Measurements from ENCODE around the gene TRIM29.
"Not testable (repeated sequence)": the region's sequence is repeated elsewhere in the genome, so short reads cannot be mapped to it uniquely, and the experiment has no call there.

TRIM29 gene

GRCh38 chr11:120146413-120147093 is 8.6 kb upstream of the TRIM29 start:
- no peaks in the 10 kb centered on the region for H3K9me3 ChIP-seq (ENCODE audit: insufficient read depth, low read depth, low read length)
- H3K4me1 ChIP-seq (ENCODE audit: insufficient read depth, low read length), result no peaks in the 10 kb centered on the region
- no peaks in the 10 kb centered on the region for H3K36me3 ChIP-seq (ENCODE audit: insufficient read depth, low read depth, low read length)
- no peak overlapping the region for H3K4me3 ChIP-seq (ENCODE audit: low read length)
- peaks cover 16% of the 10 kb centered on the region for H3K27me3 ChIP-seq (ENCODE audit: insufficient read depth, low read length)
- no peak overlapping the region for H3K9ac ChIP-seq (ENCODE audit: low read depth, low read length)
- no peak overlapping the region for H3K27ac ChIP-seq (ENCODE audit: low read length)

- Histone ChIP-seq H3K36me3 (ENCODE audit: insufficient read depth, low read depth, low read length) (no peaks in the 10 kb centered on the region), H3K27ac (ENCODE audit: low read length) (no peak overlapping the region), H3K27me3 (ENCODE audit: insufficient read depth, low read length) (peaks cover 26% of the 10 kb centered on the region), H3K4me3 (ENCODE audit: low read length) (no peak overlapping the region), H3K9ac (ENCODE audit: low read depth, low read length) (no peak overlapping the region), H3K9me3 (ENCODE audit: insufficient read depth, low read depth, low read length) (no peaks in the 10 kb centered on the region), H3K4me1 (ENCODE audit: insufficient read depth, low read length) (no peaks in the 10 kb centered on the region)
Observed at GRCh38 chr11:120144501-120144900, 6.6 kb upstream of the TRIM29 start.

- not testable (repeated sequence) for H3K27ac ChIP-seq (ENCODE audit: low read length); H3K4me3 ChIP-seq (ENCODE audit: low read length); H3K36me3 ChIP-seq (ENCODE audit: insufficient read depth, low read depth, low read length); H3K9ac ChIP-seq (ENCODE audit: low read depth, low read length); H3K4me1 ChIP-seq (ENCODE audit: insufficient read depth, low read length); H3K9me3 ChIP-seq (ENCODE audit: insufficient read depth, low read depth, low read length)
- peaks cover 27% of the 10 kb centered on the region for H3K27me3 ChIP-seq (ENCODE audit: insufficient read depth, low read length)
Observed at GRCh38 chr11:120143472-120143871, 5.6 kb upstream of the TRIM29 start.

GRCh38 chr11:120142441-120143100 is 4.7 kb upstream of the TRIM29 start:
- Histone ChIP-seq H3K27me3 (ENCODE audit: insufficient read depth, low read length) (peaks cover 30% of the 10 kb centered on the region), H3K4me3 (ENCODE audit: low read length) (no peak overlapping the region), H3K36me3 (ENCODE audit: insufficient read depth, low read depth, low read length) (no peaks in the 10 kb centered on the region), H3K27ac (ENCODE audit: low read length) (no peak overlapping the region), H3K9me3 (ENCODE audit: insufficient read depth, low read depth, low read length) (no peaks in the 10 kb centered on the region), H3K9ac (ENCODE audit: low read depth, low read length) (no peak overlapping the region), H3K4me1 (ENCODE audit: insufficient read depth, low read length) (no peaks in the 10 kb centered on the region)

- H3K4me1 ChIP-seq (ENCODE audit: insufficient read depth, low read length), result no peaks in the 10 kb centered on the region
- H3K4me3 ChIP-seq (ENCODE audit: low read length), result no peak overlapping the region
- H3K27me3 ChIP-seq (ENCODE audit: insufficient read depth, low read length), result peaks cover 30% of the 10 kb centered on the region
- no peaks in the 10 kb centered on the region for H3K9me3 ChIP-seq (ENCODE audit: insufficient read depth, low read depth, low read length)
- H3K27ac ChIP-seq (ENCODE audit: low read length), result no peak overlapping the region
- H3K36me3 ChIP-seq (ENCODE audit: insufficient read depth, low read depth, low read length), result no peaks in the 10 kb centered on the region
- no peak overlapping the region for H3K9ac ChIP-seq (ENCODE audit: low read depth, low read length)
Observed at GRCh38 chr11:120141768-120142423, 4.0 kb upstream of the TRIM29 start.

GRCh38 chr11:120141113-120141767 is 3.3 kb upstream of the TRIM29 start:
- Histone ChIP-seq H3K27me3 (ENCODE audit: insufficient read depth, low read length) (peaks cover 35% of the 10 kb centered on the region), H3K9ac (ENCODE audit: low read depth, low read length) (no peak overlapping the region), H3K9me3 (ENCODE audit: insufficient read depth, low read depth, low read length) (no peaks in the 10 kb centered on the region), H3K36me3 (ENCODE audit: insufficient read depth, low read depth, low read length) (no peaks in the 10 kb centered on the region), H3K4me3 (ENCODE audit: low read length) (no peak overlapping the region), H3K4me1 (ENCODE audit: insufficient read depth, low read length) (no peaks in the 10 kb centered on the region), H3K27ac (ENCODE audit: low read length) (no peak overlapping the region)

- Histone ChIP-seq H3K27me3 (ENCODE audit: insufficient read depth, low read length) (peaks cover 33% of the 10 kb centered on the region), H3K9ac (ENCODE audit: low read depth, low read length) (no peak overlapping the region), H3K4me1 (ENCODE audit: insufficient read depth, low read length) (no peaks in the 10 kb centered on the region), H3K4me3 (ENCODE audit: low read length) (no peak overlapping the region), H3K36me3 (ENCODE audit: insufficient read depth, low read depth, low read length) (no peaks in the 10 kb centered on the region), H3K9me3 (ENCODE audit: insufficient read depth, low read depth, low read length) (no peaks in the 10 kb centered on the region), H3K27ac (ENCODE audit: low read length) (no peak overlapping the region)
Observed at GRCh38 chr11:120139316-120140069, 1.6 kb upstream of the TRIM29 start.

GRCh38 chr11:120137187-120137610 is 714 bp downstream of the TRIM29 start:
- no peaks in the 10 kb centered on the region for H3K36me3 ChIP-seq (ENCODE audit: insufficient read depth, low read depth, low read length)
- no peak overlapping the region for H3K4me3 ChIP-seq (ENCODE audit: low read length)
- H3K4me1 ChIP-seq (ENCODE audit: insufficient read depth, low read length), result no peaks in the 10 kb centered on the region
- H3K27ac ChIP-seq (ENCODE audit: low read length), result no peak overlapping the region
- H3K9ac ChIP-seq (ENCODE audit: low read depth, low read length), result no peak overlapping the region
- H3K27me3 ChIP-seq (ENCODE audit: insufficient read depth, low read length), result peaks cover 25% of the 10 kb centered on the region; the same call in 1 of the 2 replicates
- H3K9me3 ChIP-seq (ENCODE audit: insufficient read depth, low read depth, low read length), result no peaks in the 10 kb centered on the region

- H3K9me3 ChIP-seq (ENCODE audit: insufficient read depth, low read depth, low read length), result no peaks in the 10 kb centered on the region
- H3K4me1 ChIP-seq (ENCODE audit: insufficient read depth, low read length), result no peaks in the 10 kb centered on the region
- H3K27ac ChIP-seq (ENCODE audit: low read length), result no peak overlapping the region
- H3K36me3 ChIP-seq (ENCODE audit: insufficient read depth, low read depth, low read length), result no peaks in the 10 kb centered on the region
- H3K9ac ChIP-seq (ENCODE audit: low read depth, low read length), result no peak overlapping the region
- no peak overlapping the region for H3K4me3 ChIP-seq (ENCODE audit: low read length)
- peaks cover 25% of the 10 kb centered on the region; the same call in 1 of the 2 replicates for H3K27me3 ChIP-seq (ENCODE audit: insufficient read depth, low read length)
Observed at GRCh38 chr11:120136356-120136755, 1.6 kb downstream of the TRIM29 start.

- H3K9ac ChIP-seq (ENCODE audit: low read depth, low read length), result no peak overlapping the region
- no peaks in the 10 kb centered on the region for H3K4me1 ChIP-seq (ENCODE audit: insufficient read depth, low read length)
- H3K27ac ChIP-seq (ENCODE audit: low read length), result no peak overlapping the region
- H3K4me3 ChIP-seq (ENCODE audit: low read length), result no peak overlapping the region
- no peaks in the 10 kb centered on the region for H3K36me3 ChIP-seq (ENCODE audit: insufficient read depth, low read depth, low read length)
- no peaks in the 10 kb centered on the region for H3K9me3 ChIP-seq (ENCODE audit: insufficient read depth, low read depth, low read length)
- peaks cover 22% of the 10 kb centered on the region; the same call in 1 of the 2 replicates for H3K27me3 ChIP-seq (ENCODE audit: insufficient read depth, low read length)
Observed at GRCh38 chr11:120135838-120136237, 2.1 kb downstream of the TRIM29 start.

- no peaks in the 10 kb centered on the region for H3K36me3 ChIP-seq (ENCODE audit: insufficient read depth, low read depth, low read length)
- H3K27me3 ChIP-seq (ENCODE audit: insufficient read depth, low read length), result peaks cover 15% of the 10 kb centered on the region; the same call in 1 of the 2 replicates
- H3K4me3 ChIP-seq (ENCODE audit: low read length), result no peak overlapping the region
- no peak overlapping the region for H3K27ac ChIP-seq (ENCODE audit: low read length)
- no peak overlapping the region for H3K9ac ChIP-seq (ENCODE audit: low read depth, low read length)
- no peaks in the 10 kb centered on the region for H3K9me3 ChIP-seq (ENCODE audit: insufficient read depth, low read depth, low read length)
- H3K4me1 ChIP-seq (ENCODE audit: insufficient read depth, low read length), result no peaks in the 10 kb centered on the region
Observed at GRCh38 chr11:120134931-120135228, 3.0 kb downstream of the TRIM29 start.

All from iPS-20b (cell line).